Activated CD4-positive, alpha-beta T cell treated with anti-CD3 and anti-CD28 coated beads, Interleukin-2, amount 50 U/mL, for 1 hour (primary cell): Measurements from ENCODE around the gene HECW1.
A peak's percentile ranks its signal among the peaks of the same experiment; 100 is the strongest.
"Not testable (repeated sequence)": the region's sequence is repeated elsewhere in the genome, so short reads cannot be mapped to it uniquely, and the experiment has no call there.

Experiments
- DNase-seq: peaks from one replicate; pipeline ENCODE4 v3.0.0-alpha.2; 2020

Gene HECW1

GRCh38 chr7:43557831-43558495, 445.5 kb downstream of the HECW1 start:
- no peak for DNase-seq

- no peak for DNase-seq
Measured at GRCh38 chr7:43559171-43559945, 446.9 kb downstream of the HECW1 start.

GRCh38 chr7:43559946-43560335, 447.5 kb downstream of the HECW1 start:
- no peak for DNase-seq

DNA sequence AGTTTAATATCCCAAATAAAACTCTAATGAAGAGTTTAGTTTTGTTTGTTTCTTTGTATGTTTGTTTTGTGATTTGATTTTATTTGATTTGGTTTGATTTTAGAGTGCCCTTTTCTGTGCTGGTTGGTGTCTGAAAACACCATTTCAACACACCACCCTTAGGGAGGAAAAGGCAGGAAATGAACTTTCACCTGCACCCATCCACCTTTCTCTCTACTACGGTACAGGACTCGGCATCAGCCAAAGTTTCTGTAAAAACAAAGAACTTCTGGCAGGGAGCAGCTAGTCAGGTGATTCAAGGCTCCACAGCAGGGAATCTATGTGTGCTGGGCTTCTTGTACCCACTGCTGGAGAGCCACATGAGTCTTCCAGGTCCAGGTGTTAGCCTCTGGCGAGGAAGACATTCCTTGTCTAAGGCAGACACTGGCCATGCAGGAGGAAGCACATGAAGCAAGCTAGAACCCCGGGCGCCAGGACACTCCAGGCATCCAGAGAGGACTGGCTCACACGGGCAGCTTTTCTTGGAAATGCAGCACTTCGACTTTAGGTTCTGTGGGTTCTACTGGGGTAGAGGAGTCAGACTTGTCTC, 448.4 kb downstream of the HECW1 start:
- no peak for DNase-seq

DNA sequence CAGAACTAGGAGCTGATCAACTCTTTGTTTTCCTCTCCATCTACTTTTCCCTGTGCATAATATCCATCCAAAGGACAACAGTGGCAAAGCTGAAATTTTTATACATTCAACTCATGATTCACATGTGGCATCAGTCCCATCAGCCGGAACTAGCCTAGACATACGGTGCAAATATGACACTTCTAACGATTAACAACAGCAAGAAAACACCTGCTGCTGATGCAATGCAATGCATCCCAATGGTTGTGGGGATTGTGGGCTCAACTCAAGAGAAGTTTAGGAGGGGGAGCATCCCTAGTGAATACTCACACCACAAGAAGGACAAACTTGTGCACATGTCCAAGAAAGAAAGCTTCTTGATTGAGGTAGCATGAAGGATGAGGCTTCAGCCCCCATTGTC, 449.9 kb downstream of the HECW1 start:
- no peak for DNase-seq

DNA sequence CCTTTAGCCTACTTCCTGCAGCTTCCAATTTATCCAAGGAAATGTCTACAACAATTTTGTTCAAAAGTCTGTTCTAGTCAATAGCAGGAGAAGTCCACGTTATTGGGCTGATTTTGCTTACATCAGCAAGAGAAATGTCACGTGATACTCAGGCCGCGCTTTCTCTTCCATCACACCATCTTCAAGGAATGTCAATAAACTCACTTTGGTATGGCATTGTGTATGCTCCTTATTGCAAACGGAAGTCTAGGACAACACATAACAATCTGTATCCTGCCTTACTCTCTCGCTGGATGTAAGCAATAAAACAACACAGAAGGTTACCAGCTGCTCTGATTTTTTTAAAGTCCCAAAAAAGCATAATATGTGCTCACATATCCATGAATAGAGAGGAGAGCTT, 453.3 kb downstream of the HECW1 start:
- DNase-seq = no peak

DNA sequence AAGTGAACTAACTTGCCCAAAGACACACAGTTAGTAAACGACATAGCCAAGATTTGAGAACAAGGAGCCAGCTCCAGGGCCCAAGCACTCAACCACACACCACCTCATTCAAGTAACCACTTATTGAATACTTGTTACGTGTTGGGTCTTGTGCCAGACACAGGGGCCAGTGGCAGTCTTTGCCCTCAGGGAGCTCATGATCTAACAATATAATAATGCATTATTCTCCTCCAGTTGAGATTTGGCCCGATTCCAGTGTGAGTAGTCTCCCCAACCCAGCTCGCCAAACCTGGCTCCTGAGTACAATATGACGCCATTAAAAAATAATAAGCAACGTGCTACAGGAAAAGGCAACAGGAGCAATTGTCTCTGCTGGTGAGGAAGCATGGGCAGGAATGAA, 456.1 kb downstream of the HECW1 start:
- no peak for DNase-seq

GRCh38 chr7:43569424-43569823, 457.0 kb downstream of the HECW1 start:
- no peak for DNase-seq

GRCh38 chr7:43570688-43571365, 458.4 kb downstream of the HECW1 start:
- no peak for DNase-seq

DNA sequence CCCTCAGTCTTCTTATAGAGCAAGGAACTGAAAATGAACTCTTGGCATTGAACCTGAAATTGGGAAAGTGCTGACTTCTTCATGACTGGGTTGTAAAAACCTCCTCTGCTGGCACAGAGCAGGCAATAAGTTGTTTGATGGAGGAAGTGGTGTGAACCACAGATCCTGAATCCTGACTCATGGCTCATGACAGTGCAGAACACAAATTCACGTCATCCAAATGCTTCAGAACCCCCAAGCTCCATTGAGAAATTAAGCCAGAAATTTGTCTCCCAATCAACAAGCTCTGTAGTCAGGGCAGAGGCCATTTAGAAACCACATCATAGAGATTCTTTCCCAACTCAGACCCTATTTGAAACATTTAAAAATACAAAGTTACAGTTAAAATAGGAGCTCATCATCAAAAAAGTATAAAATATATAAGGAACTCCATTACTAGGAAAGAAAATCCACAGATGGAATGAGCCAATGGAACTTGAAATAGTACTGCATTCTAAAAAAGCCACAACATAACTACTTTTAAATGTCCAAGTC, 460.1 kb downstream of the HECW1 start:
- DNase-seq = no peak

- DNase-seq = not testable (repeated sequence)
Measured at GRCh38 chr7:43573832-43574231, 461.4 kb downstream of the HECW1 start.

DNA sequence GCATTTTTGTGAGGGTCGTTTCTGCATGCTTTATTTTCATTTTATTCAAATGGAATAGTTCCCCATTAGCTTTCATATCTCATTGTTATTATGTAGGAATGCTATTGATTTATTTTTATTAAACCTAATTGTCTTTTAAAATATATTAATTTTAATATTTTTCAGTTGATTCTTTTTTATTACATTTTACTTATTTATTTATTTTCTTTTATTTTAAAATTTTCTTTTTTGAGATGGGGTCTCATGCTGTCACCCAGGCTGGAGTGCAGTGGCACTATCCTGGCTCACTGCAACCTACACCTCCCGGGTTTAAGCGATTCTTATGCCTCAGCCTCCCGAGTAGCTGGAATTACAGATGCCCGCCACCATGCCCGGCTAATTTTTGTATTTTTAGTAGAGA, 463.1 kb downstream of the HECW1 start:
- DNase-seq = no peak

- DNase-seq = no peak
Measured at GRCh38 chr7:43576241-43576640, 463.8 kb downstream of the HECW1 start.

- DNase-seq = no peak
Measured at GRCh38 chr7:43577485-43577951, 465.1 kb downstream of the HECW1 start.

- peak; percentile 93 for DNase-seq
Measured at GRCh38 chr7:43582503-43583423, 470.3 kb downstream of the HECW1 start, which contains the start of gene STK17A. Gene STK17A (plus strand): TSS chr7:43583108. CDS start chr7:43583244, 136 bp downstream.

DNA sequence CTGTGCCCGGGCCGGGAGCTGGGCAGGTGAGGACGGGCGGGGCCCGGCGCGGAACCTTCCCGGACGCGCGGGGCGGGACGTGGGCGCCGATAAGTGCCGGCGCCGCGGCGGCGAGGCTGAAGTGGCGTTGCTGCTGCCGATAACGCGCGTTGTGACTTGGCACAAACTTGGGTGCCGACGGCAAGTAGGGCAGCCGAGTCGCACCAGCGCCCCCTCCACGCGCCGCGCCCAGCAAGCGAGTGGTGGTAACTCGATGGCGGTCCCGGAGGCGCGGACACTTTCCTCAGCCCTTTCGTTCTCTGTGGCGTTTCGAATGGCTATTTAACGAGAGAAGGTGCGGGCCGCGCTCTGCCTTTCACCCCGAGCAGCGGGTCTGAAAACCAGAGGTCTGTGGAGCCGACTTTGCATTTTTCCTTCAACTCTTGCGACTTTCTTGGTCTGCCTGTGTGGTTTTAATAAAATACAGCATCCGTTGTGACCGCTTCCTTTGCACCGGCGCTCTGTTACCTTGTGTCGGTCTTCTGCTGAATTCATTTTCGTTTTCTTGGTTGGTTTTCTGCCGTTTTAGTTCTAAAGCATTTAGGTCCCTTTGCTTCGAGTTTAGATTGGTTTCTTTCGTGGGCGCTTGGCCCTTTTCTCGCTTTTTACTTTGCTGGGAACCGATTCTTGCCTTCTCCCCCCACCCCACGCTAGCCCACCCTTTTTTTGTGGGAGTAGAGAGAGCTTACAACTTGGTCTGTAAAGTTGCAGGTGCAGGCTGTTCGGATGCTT, 471.2 kb downstream of the HECW1 start:
- peak; percentile 60 for DNase-seq

- DNase-seq = peak; percentile 31
Measured at GRCh38 chr7:43584195-43584586, 471.7 kb downstream of the HECW1 start.

DNA sequence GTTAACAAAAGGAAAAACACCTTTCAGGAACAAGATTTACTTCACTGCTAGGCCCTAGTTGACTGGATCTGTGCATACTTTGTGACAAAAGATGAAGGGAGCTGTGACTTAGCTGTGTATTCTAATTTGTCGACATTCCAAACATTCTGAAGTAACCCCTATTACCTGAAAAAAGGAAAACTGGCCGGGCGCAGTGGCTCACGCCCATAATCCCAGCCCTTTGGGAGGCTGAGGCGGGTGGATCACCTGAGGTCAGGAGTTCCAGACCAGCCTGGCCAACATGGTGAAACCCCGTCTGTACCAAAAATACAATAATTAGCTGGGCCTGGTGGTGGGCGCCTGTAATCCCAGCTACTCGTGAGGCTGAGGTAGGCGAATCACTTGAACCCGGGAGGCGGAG, 472.3 kb downstream of the HECW1 start:
- DNase-seq = not testable (repeated sequence)

GRCh38 chr7:43585562-43585961, 473.1 kb downstream of the HECW1 start:
- DNase-seq = no peak

- no peak for DNase-seq
Measured at GRCh38 chr7:43586251-43586900, 473.9 kb downstream of the HECW1 start.
